Glomerular endothelial cell (primary cell): Measurements from ENCODE around the gene PRR23E. TPM values are rescaled to one million over a fixed set of nuclear protein-coding genes. Genes with fewer than 3 reads are reported as not detected.

ENCODE experiments used
- DNase-seq: peaks from one replicate; pipeline ENCODE4 v3.0.0-alpha.2; 2011; ENCODE audit warnings: low read depth, low spot score; ENCODE audit errors: extremely low read depth
- total RNA-seq: library from RNA; depleted of rRNA; stranded (reverse); fragments of >200 nt; gene quantifications from 2 replicates; pipeline ENCODE4 v1.2.3, GENCODE V29; 2015

PRR23E gene
- not detected in 2 replicates for total RNA-seq

GRCh38 chr3:127192576-127193232 lies at the start of gene PRR23E:
Gene PRR23E (plus strand): TSS chr3:127193131. CDS start chr3:127196686, 3,555 bp downstream.
- no peak for DNase-seq

- DNase-seq = no peak
Measured at GRCh38 chr3:127143172-127143571, 49.8 kb upstream of the PRR23E start.

GRCh38 chr3:127144631-127145030 lies 48.3 kb upstream of the PRR23E start:
- DNase-seq = no peak

- no peak for DNase-seq
Measured at GRCh38 chr3:127145266-127145665, 47.7 kb upstream of the PRR23E start.

GRCh38 chr3:127147291-127147885 lies 45.5 kb upstream of the PRR23E start:
- DNase-seq = no peak

GRCh38 chr3:127149621-127150310 lies 43.2 kb upstream of the PRR23E start:
- DNase-seq = no peak

GRCh38 chr3:127150513-127151250 lies 42.2 kb upstream of the PRR23E start:
- DNase-seq = no peak

GRCh38 chr3:127151251-127151564 lies 41.7 kb upstream of the PRR23E start:
- no peak for DNase-seq

- no peak for DNase-seq
Measured at GRCh38 chr3:127151992-127152650, 40.8 kb upstream of the PRR23E start.

- DNase-seq = no peak
Measured at GRCh38 chr3:127152684-127153505, 40.0 kb upstream of the PRR23E start.

GRCh38 chr3:127153506-127153815 lies 39.5 kb upstream of the PRR23E start:
- no peak for DNase-seq

GRCh38 chr3:127156338-127157050 lies 36.4 kb upstream of the PRR23E start:
- no peak for DNase-seq

GRCh38 chr3:127157171-127157828 lies 35.6 kb upstream of the PRR23E start:
- no peak for DNase-seq

GRCh38 chr3:127158614-127159229 lies 34.2 kb upstream of the PRR23E start:
- DNase-seq = no peak

- DNase-seq = no peak
Measured at GRCh38 chr3:127159543-127159942, 33.4 kb upstream of the PRR23E start.

GRCh38 chr3:127161236-127161635 lies 31.7 kb upstream of the PRR23E start:
- no peak for DNase-seq

GRCh38 chr3:127161973-127162579 lies 30.9 kb upstream of the PRR23E start:
- DNase-seq = no peak

- DNase-seq = no peak
Measured at GRCh38 chr3:127162947-127163645, 29.8 kb upstream of the PRR23E start.
